ENCODE measurements around the gene KRTAP20-3.

Gene KRTAP20-3

GRCh38 chr21:30642564-30642963 lies at the start of gene KRTAP20-3:
TSS of gene KRTAP20-3 (plus strand) at chr21:30642864.
- DNase-seq, result no peak

- no peak for DNase-seq
Observed at GRCh38 chr21:30598802-30599201, 43.9 kb upstream of the KRTAP20-3 start, which contains the start of gene KRTAP6-2. TSS of gene KRTAP6-2 (minus strand) at chr21:30598902. CDS start at chr21:30598874, 28 bp downstream.

- no peak for DNase-seq
Observed at GRCh38 chr21:30600787-30601186, 41.9 kb upstream of the KRTAP20-3 start, which contains the start of gene KRTAP22-1. TSS of gene KRTAP22-1 (plus strand) at chr21:30601087.

GRCh38 chr21:30605968-30606367 lies 36.7 kb upstream of the KRTAP20-3 start:
- no peak for DNase-seq

GRCh38 chr21:30612132-30612531 lies 30.5 kb upstream of the KRTAP20-3 start:
- DNase-seq, result no peak

- no peak for DNase-seq
Observed at GRCh38 chr21:30613836-30614235, 28.8 kb upstream of the KRTAP20-3 start, which contains the start of gene KRTAP6-1. TSS of gene KRTAP6-1 (minus strand) at chr21:30613930. CDS start at chr21:30613904, 26 bp downstream.

- DNase-seq, result no peak
Observed at GRCh38 chr21:30615199-30615598, 27.5 kb upstream of the KRTAP20-3 start.

GRCh38 chr21:30616125-30616524 lies 26.5 kb upstream of the KRTAP20-3 start, which contains the start of gene KRTAP20-1:
TSS of gene KRTAP20-1 (plus strand) at chr21:30616425. CDS start at chr21:30616455, 30 bp downstream.
- no peak for DNase-seq

- DNase-seq, result no peak
Observed at GRCh38 chr21:30620080-30620479, 22.6 kb upstream of the KRTAP20-3 start.

- DNase-seq, result no peak
Observed at GRCh38 chr21:30620522-30620921, 22.1 kb upstream of the KRTAP20-3 start, which contains the start of gene KRTAP20-4. TSS of gene KRTAP20-4 (plus strand) at chr21:30620627.

- no peak for DNase-seq
Observed at GRCh38 chr21:30623362-30623761, 19.3 kb upstream of the KRTAP20-3 start.

GRCh38 chr21:30625449-30626165 lies 17.1 kb upstream of the KRTAP20-3 start:
- DNase-seq, result no peak

- DNase-seq, result no peak
Observed at GRCh38 chr21:30628109-30628508, 14.6 kb upstream of the KRTAP20-3 start.

GRCh38 chr21:30629200-30629599 lies 13.5 kb upstream of the KRTAP20-3 start:
- no peak for DNase-seq

GRCh38 chr21:30634906-30635305 lies 7.8 kb upstream of the KRTAP20-3 start, which contains the start of gene KRTAP20-2:
TSS of gene KRTAP20-2 (plus strand) at chr21:30635206. CDS start at chr21:30635264, 58 bp downstream.
- DNase-seq, result no peak

GRCh38 chr21:30638686-30639085 lies 4.0 kb upstream of the KRTAP20-3 start:
- DNase-seq, result no peak

- no peak for DNase-seq
Observed at GRCh38 chr21:30646904-30647414, 4.3 kb downstream of the KRTAP20-3 start.

GRCh38 chr21:30652891-30653290 lies 10.2 kb downstream of the KRTAP20-3 start:
- no peak for DNase-seq

GRCh38 chr21:30668776-30669175 lies 26.1 kb downstream of the KRTAP20-3 start:
- DNase-seq, result no peak

- no peak for DNase-seq
Observed at GRCh38 chr21:30672985-30673650, 30.5 kb downstream of the KRTAP20-3 start.

GRCh38 chr21:30674312-30674711 lies 31.6 kb downstream of the KRTAP20-3 start:
- DNase-seq, result no peak

- DNase-seq, result no peak
Observed at GRCh38 chr21:30676737-30677136, 34.1 kb downstream of the KRTAP20-3 start.

GRCh38 chr21:30680586-30680985 lies 37.9 kb downstream of the KRTAP20-3 start:
- no peak for DNase-seq

GRCh38 chr21:30684506-30684905 lies 41.8 kb downstream of the KRTAP20-3 start:
- DNase-seq, result no peak
